HCT116 (cell line): ENCODE measurements around the gene TMEM204. TPM values are rescaled to one million over a fixed set of nuclear protein-coding genes. Genes with fewer than 3 reads are reported as not detected.

Experiments
- ATAC-seq: fragments of 200-7000 bp; cut with Tn5 transposase; 2 replicates; pipeline ENCODE4 v1.9.1; 2020; ENCODE audit warnings: mild to moderate bottlenecking, moderate library complexity
- BruUV-seq: library from RNA; stranded (reverse); fragments of 400-500 nt; replicated peaks from 2 replicates; lab custom pipeline; 2021; lab: Mats Ljungman, UMichigan
- CTCF ChIA-PET: fragments of 300-600 bp; sonication (Branson Sonifier 250); formaldehyde crosslinking; loops from one replicate; lab custom pipeline; 2021; ENCODE audit warnings: antibody characterized with exemption; lab: Charles Lee
- POLR2A ChIA-PET: fragments of 300-600, 350-600 bp; sonication (Branson Sonifier 250); formaldehyde crosslinking; loops from one replicate; lab custom pipeline; 2021; ENCODE audit warnings: antibody characterized with exemption; lab: Charles Lee
- RAD21 ChIA-PET, 2 experiments: fragments of 300-600 bp; sonication (Branson Sonifier 250); formaldehyde crosslinking; loops; one replicate each; lab custom pipeline; 2023; ENCODE audit warnings: low total read pairs in 2 of 2; ENCODE audit not compliant: uncharacterized antibody in 2 of 2, unreplicated experiment in 2 of 2, low non-redundant PET in 1 of 2; lab: Charles Lee
- DNase-seq: peaks from one replicate; pipeline ENCODE4 v3.0.0-alpha.2; 2010; ENCODE audit warnings: low read depth, low spot score
- H2AFZ ChIP-seq: fragments of 200-600 bp; shearing (Covaris generic), sonication (generic); 2 replicates; pipeline ENCODE4 v1.6.1; 2017; ENCODE audit warnings: low read depth, mixed run types, mixed read lengths, antibody characterized with exemption, low read length; ENCODE audit not compliant: poor library complexity, severe bottlenecking
- H3K27ac ChIP-seq: 2 replicates; pipeline ENCODE4 v1.5.1; 2012; ENCODE audit warnings: low read depth, low read length
- H3K27me3 ChIP-seq: fragments of 200-600 bp; sonication (generic); 2 replicates; pipeline ENCODE4 v1.6.1; 2016; ENCODE audit warnings: mixed run types, low read length, mixed read lengths; ENCODE audit not compliant: insufficient read depth
- H3K36me3 ChIP-seq, 2 experiments: fragments of 200-500 bp in 1 of 2; fragments of 200-600 bp in 1 of 2; sonication (Bioruptor generic) in 1 of 2; sonication (generic) in 1 of 2; 2 replicates each; pipeline versions ENCODE4 v1.5.1 to v1.6.1; 2014 to 2016; ENCODE audit warnings: low read length in 2 of 2, inconsistent platforms in 1 of 2, mixed read lengths in 1 of 2, mixed run types in 1 of 2; ENCODE audit not compliant: insufficient read depth in 2 of 2, control insufficient read depth in 1 of 2
- H3K4me1 ChIP-seq, 2 experiments: fragments of 200-600 bp in 1 of 2; sonication (generic) in 1 of 2; 2 replicates each; pipeline versions ENCODE4 v1.5.1 to v1.6.1; 2012 to 2017; ENCODE audit warnings: low read length in 2 of 2, inconsistent platforms in 1 of 2, mild to moderate bottlenecking in 1 of 2, mixed read lengths in 1 of 2, mixed run types in 1 of 2, moderate library complexity in 1 of 2; ENCODE audit not compliant: insufficient read depth in 2 of 2, control insufficient read depth in 1 of 2
- H3K4me2 ChIP-seq: fragments of 200-600 bp; sonication (generic); 2 replicates; pipeline ENCODE4 v1.6.1; 2017; ENCODE audit warnings: mixed run types, low read length, mixed read lengths
- H3K4me3 ChIP-seq, 2 experiments: fragments of 200-600 bp in 1 of 2; sonication (generic) in 1 of 2; replicated peaks in 1 of 2; 2 replicates each; pipeline ENCODE4 v1.5.1; 2011 to 2016; ENCODE audit warnings: low read length in 2 of 2, control low read depth in 1 of 2, low read depth in 1 of 2, mild to moderate bottlenecking in 1 of 2, mixed read lengths in 1 of 2, mixed run types in 1 of 2
- H3K79me2 ChIP-seq: fragments of 200-600 bp; sonication (generic); 2 replicates; pipeline ENCODE4 v1.6.1; 2017; ENCODE audit warnings: mild to moderate bottlenecking, mixed run types, low read length, moderate library complexity, mixed read lengths; ENCODE audit not compliant: insufficient read depth
- H3K9ac ChIP-seq: fragments of 200-600 bp; sonication (generic); 2 replicates; pipeline ENCODE4 v1.6.1; 2016; ENCODE audit warnings: low read length, mixed read lengths
- H3K9me2 ChIP-seq: fragments of 200-600 bp; sonication (generic), shearing (Covaris generic); 2 replicates; pipeline ENCODE4 v1.6.1; 2017; ENCODE audit warnings: mixed run types, mild to moderate bottlenecking, moderate library complexity; ENCODE audit not compliant: insufficient read depth
- H3K9me3 ChIP-seq, 2 experiments: fragments of 200-500 bp in 1 of 2; fragments of 200-600 bp in 1 of 2; sonication (Bioruptor generic) in 1 of 2; sonication (generic) in 1 of 2; 2 replicates each; pipeline ENCODE4 v1.6.1; 2014 to 2017; ENCODE audit warnings: low read length in 2 of 2, mixed read lengths in 2 of 2, inconsistent platforms in 1 of 2, low read depth in 1 of 2, mild to moderate bottlenecking in 1 of 2, mixed run types in 1 of 2, moderate library complexity in 1 of 2; ENCODE audit not compliant: control insufficient read depth in 1 of 2, insufficient read depth in 1 of 2
- H4K20me1 ChIP-seq: fragments of 200-600 bp; sonication (generic), shearing (Covaris generic); 2 replicates; pipeline ENCODE4 v1.6.1; 2017; ENCODE audit warnings: mixed run types, mild to moderate bottlenecking, moderate library complexity; ENCODE audit not compliant: insufficient read depth
- ATF3 ChIP-seq: IDR thresholded peaks from 2 replicates; pipeline ENCODE4 v1.6.1; 2012
- CBX3 ChIP-seq: IDR thresholded peaks from 2 replicates; pipeline ENCODE4 v1.6.1; 2012; ENCODE audit warnings: low read depth
- CTCF ChIP-seq, 3 experiments: fragments of 200-600 bp in 1 of 3; sonication (generic) in 1 of 3; IDR thresholded peaks in 2 of 3; conservative IDR thresholded peaks in 1 of 3; 2 replicates each; pipeline ENCODE4 v1.5.1; 2012 to 2017; ENCODE audit warnings: low read depth in 2 of 3, low read length in 2 of 3, antibody characterized with exemption in 1 of 3, borderline replicate concordance in 1 of 3, control low read depth in 1 of 3, mild to moderate bottlenecking in 1 of 3, mixed read lengths in 1 of 3, mixed run types in 1 of 3, moderate library complexity in 1 of 3; ENCODE audit not compliant: insufficient read depth in 1 of 3
- EGR1 ChIP-seq: IDR thresholded peaks from 2 replicates; pipeline ENCODE4 v1.6.1; 2012; ENCODE audit warnings: low read depth
- ELF1 ChIP-seq: IDR thresholded peaks from 2 replicates; pipeline ENCODE4 v1.6.1; 2012; ENCODE audit warnings: low read depth, borderline replicate concordance
- EZH2phosphoT487 ChIP-seq: fragments of 200-600 bp; IDR thresholded peaks from 2 replicates; pipeline ENCODE4 v1.6.1; 2018; ENCODE audit warnings: antibody characterized with exemption, borderline replicate concordance
- FOSL1 ChIP-seq: IDR thresholded peaks from 2 replicates; pipeline ENCODE4 v1.6.1; 2012; ENCODE audit warnings: low read depth
- JUND ChIP-seq: IDR thresholded peaks from 2 replicates; pipeline ENCODE4 v1.6.1; 2012
- MAX ChIP-seq: IDR thresholded peaks from 2 replicates; pipeline ENCODE4 v1.6.1; 2012
- POLR2AphosphoS5 ChIP-seq: IDR thresholded peaks from 2 replicates; pipeline ENCODE4 v1.6.1; 2011; ENCODE audit warnings: mild to moderate bottlenecking, low read depth, low read length, moderate library complexity
- RAD21 ChIP-seq: IDR thresholded peaks from 2 replicates; pipeline ENCODE4 v1.6.1; 2012; ENCODE audit warnings: low read depth, mild to moderate bottlenecking
- SIN3A ChIP-seq: IDR thresholded peaks from 2 replicates; pipeline ENCODE4 v1.6.1; 2012; ENCODE audit warnings: low read depth
- SP1 ChIP-seq: IDR thresholded peaks from 2 replicates; pipeline ENCODE4 v1.6.1; 2012; ENCODE audit warnings: low read depth
- SRF ChIP-seq: IDR thresholded peaks from 2 replicates; pipeline ENCODE4 v1.6.1; 2012; ENCODE audit warnings: low read depth
- TCF7L2 ChIP-seq: IDR thresholded peaks from 2 replicates; pipeline ENCODE4 v1.7.0; 2011; ENCODE audit warnings: borderline replicate concordance, inconsistent platforms; ENCODE audit not compliant: insufficient read depth, insufficient read length; ENCODE audit errors: extremely low read depth
- ZBTB33 ChIP-seq: IDR thresholded peaks from 2 replicates; pipeline ENCODE4 v1.6.1; 2011; ENCODE audit warnings: mild to moderate bottlenecking, low read length, moderate library complexity; ENCODE audit not compliant: insufficient replicate concordance; ENCODE audit errors: extremely low read depth
- ZFX ChIP-seq: fragments of 450-650 bp; IDR thresholded peaks from 2 replicates; pipeline ENCODE4 v1.6.1; 2017
- ZNF274 ChIP-seq: fragments of 200-500 bp; sonication (Bioruptor generic); IDR thresholded peaks from 2 replicates; pipeline ENCODE4 v1.6.1; 2014; ENCODE audit warnings: mild to moderate bottlenecking, low read depth, low read length, inconsistent platforms
- intact Hi-C: fragments of 100-400 bp; cut with micrococcal nuclease; formaldehyde crosslinking; loops from 2 replicates; pipeline ENCODE4 v1.10.0; 2022
- total RNA-seq: library from RNA; stranded (reverse); gene quantifications from one replicate; pipeline ENCODE4 v1.2.1, GENCODE V29; 2021; ENCODE audit not compliant: unreplicated experiment

TMEM204 gene
- total RNA-seq, 1 experiment from 2014 or later: 0.22 TPM

GRCh38 chr16:1505073-1505844 is 28.2 kb upstream of the TMEM204 start (continued):
- TF ChIP-seq RAD21 (no peak), SRF (no peak), FOSL1 (no peak), SP1 (no peak), ZBTB33 (no peak), ELF1 (no peak), SIN3A (no peak)
- TF ChIP-seq, all 23 proteins: peak for 0

- Histone ChIP-seq H3K36me3 (peaks cover 9 to 21% of the 10 kb centered on the region in 2 experiments; a peak in 3 of 4 replicates), H4K20me1 (no peaks in the 10 kb centered on the region), H3K9ac (no peak overlapping the region), H3K27ac (no peak overlapping the region), H3K9me3 (no peaks in the 10 kb centered on the region), H3K9me2 (no peaks in the 10 kb centered on the region), H3K4me3 (no peak overlapping the region), H3K4me1 (no peaks in the 10 kb centered on the region), H3K4me2 (no peak overlapping the region), H3K27me3 (no peaks in the 10 kb centered on the region), H2AFZ (no peak overlapping the region), H3K79me2 (no peaks in the 10 kb centered on the region)
- ATAC-seq: no peak
- POLR2A ChIA-PET: no interaction called here
- RAD21 ChIA-PET: no interaction called here
- no TSS peak for BruUV-seq
- intact Hi-C loops: no loop called here
- CTCF ChIA-PET: no interaction called here
- no peak for DNase-seq
- TF ChIP-seq TCF7L2: no peak
- no peak for TF ChIP-seq SIN3A
- no peak for TF ChIP-seq CTCF (IDR thresholded peaks at IDR 0.05 in 2 of 3, conservative IDR thresholded peaks at IDR 0.05 in 1 of 3; ENCODE audit: borderline replicate concordance in 1 of 3, insufficient read depth in 1 of 3, low read depth in 2 of 3, low read length in 2 of 3)
- TF ChIP-seq ZFX: no peak
- no peak for TF ChIP-seq EGR1
- TF ChIP-seq JUND: no peak
- no peak for TF ChIP-seq RAD21
- no peak for TF ChIP-seq EZH2phosphoT487
- TF ChIP-seq ATF3: no peak
- no peak for TF ChIP-seq ZBTB33
- no peak for TF ChIP-seq ELF1
- TF ChIP-seq ZNF274: no peak
- no peak for TF ChIP-seq POLR2AphosphoS5
- TF ChIP-seq MAX: no peak
- no peak for TF ChIP-seq FOSL1
- no peak for TF ChIP-seq CBX3
- no peak for TF ChIP-seq SP1
These were observed 27.6 kb upstream of the TMEM204 start for GRCh38 chr16:1505912-1506311.
